Epithelial cell of proximal tubule (primary cell): ENCODE measurements around the gene RABGAP1L. TPM values are rescaled to one million over a fixed set of nuclear protein-coding genes. Genes with fewer than 3 reads are reported as not detected.
"Not testable (repeated sequence)": the region's sequence is repeated elsewhere in the genome, so short reads cannot be mapped to it uniquely, and the experiment has no call there.

Experiments
- DNase-seq: peaks from one replicate; pipeline ENCODE4 v3.0.0-alpha.2; 2011; ENCODE audit warnings: low read depth
- H3K4me3 ChIP-seq: 2 replicates; pipeline ENCODE4 v1.5.1; 2011; ENCODE audit warnings: low read depth, mild to moderate bottlenecking, low read length
- CTCF ChIP-seq: conservative IDR thresholded peaks from 2 replicates; pipeline ENCODE4 v1.5.1; 2012; ENCODE audit warnings: low read depth, mild to moderate bottlenecking, low read length
- total RNA-seq: library from RNA; depleted of rRNA; stranded (reverse); fragments of >200 nt; gene quantifications from 2 replicates; pipeline ENCODE4 v1.2.3, GENCODE V29; 2015

Gene RABGAP1L
- total RNA-seq, 1 donor from 2014 or later, result 16.3 TPM

GRCh38 chr1:174297351-174297750, 138.0 kb downstream of the RABGAP1L start:
- no peak overlapping the region for H3K4me3 ChIP-seq
- TF ChIP-seq CTCF, result peak; percentile 17
- no peak for DNase-seq

- TF ChIP-seq CTCF, result no peak
- H3K4me3 ChIP-seq, result no peak overlapping the region
- no peak for DNase-seq
These were observed 142.2 kb downstream of the RABGAP1L start for GRCh38 chr1:174301295-174302077.

- H3K4me3 ChIP-seq, result no peak overlapping the region
- DNase-seq, result no peak
- TF ChIP-seq CTCF, result no peak
These were observed 149.3 kb downstream of the RABGAP1L start for GRCh38 chr1:174308604-174309003.

GRCh38 chr1:174309490-174309889, 150.2 kb downstream of the RABGAP1L start:
- DNase-seq, result no peak
- H3K4me3 ChIP-seq, result no peak overlapping the region
- TF ChIP-seq CTCF, result no peak

GRCh38 chr1:174314433-174314832, 155.1 kb downstream of the RABGAP1L start:
- no peak for TF ChIP-seq CTCF
- no peak overlapping the region for H3K4me3 ChIP-seq
- no peak for DNase-seq

- DNase-seq, result no peak
- no peak for TF ChIP-seq CTCF
- H3K4me3 ChIP-seq, result no peak overlapping the region
These were observed 155.9 kb downstream of the RABGAP1L start for GRCh38 chr1:174315239-174315638.

- DNase-seq, result not testable (repeated sequence)
These were observed 161.6 kb downstream of the RABGAP1L start for GRCh38 chr1:174320897-174321296.

More at GRCh38 chr1:174320897-174321296, 161.6 kb downstream of the RABGAP1L start:
- not testable (repeated sequence) for H3K4me3 ChIP-seq
